ENCODE results near the gene SLC29A2.
"Not testable (repeated sequence)": the region's sequence is repeated elsewhere in the genome, so short reads cannot be mapped to it uniquely, and the experiment has no call there.

SLC29A2 gene

DNA sequence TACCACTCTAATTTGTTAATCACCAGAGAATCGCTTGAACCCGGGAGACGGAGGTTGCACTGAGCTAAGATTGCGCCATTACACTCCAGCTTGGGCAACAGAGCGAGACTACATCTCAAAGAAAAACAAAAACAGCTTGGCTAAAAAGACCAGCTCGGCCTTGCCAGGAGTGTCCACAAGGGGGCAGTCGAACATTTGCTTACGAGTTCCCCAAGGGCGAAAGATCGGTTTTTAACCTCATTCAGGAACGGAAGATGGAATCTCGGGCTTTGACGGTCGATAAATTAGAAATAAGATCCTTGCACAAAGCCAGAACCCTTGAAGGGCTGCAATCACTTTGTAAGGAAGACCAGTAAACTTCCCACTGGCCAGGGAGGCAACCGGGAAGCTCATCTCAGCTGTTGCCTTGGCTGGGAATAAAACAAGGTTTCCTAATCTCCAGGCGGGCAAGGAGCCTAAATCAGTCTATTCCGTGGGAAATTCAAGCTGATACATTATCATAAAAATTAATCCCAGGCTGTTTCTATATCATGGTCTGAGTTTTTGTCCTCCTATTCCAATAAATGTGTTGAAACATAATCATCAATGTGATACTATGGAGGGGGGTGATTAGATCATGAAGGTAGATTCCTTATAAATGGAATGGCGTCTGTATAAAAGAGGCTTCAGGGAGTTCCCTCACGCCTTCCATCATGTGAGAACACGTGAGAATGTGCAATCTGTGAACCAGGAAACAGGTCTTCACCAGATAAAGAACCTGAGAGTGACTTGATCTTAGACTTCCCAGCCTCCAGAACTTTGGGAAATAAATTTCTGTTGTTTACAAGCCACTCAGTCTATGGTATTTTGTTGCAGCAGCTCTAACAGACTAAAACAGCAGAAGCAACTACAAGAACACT, 14.9 kb upstream of the SLC29A2 start:
- DNase-seq (ENCODE audit: low read depth in 2 of 2, low spot score in 1 of 2), result peak; percentile 61 to 79

DNA sequence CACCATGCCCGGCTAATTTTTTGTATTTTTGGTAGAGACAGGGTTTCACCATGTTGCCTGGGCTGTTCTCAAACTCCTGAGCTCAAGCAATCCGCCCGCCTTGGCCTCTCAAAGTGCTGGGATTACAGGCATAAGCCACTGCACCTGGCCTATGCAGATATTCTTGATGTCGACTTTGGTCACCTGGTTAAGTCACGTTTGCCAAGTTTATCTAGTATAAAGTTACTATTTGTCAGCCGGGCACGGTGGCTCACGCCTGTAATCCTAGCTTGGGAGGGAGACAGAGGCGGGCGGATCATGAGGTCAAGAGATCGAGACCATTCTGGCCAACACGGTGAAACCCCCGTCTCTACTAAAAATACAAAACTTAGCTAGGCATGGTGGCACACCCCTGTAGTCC, 12.8 kb upstream of the SLC29A2 start:
- DNase-seq (ENCODE audit: low read depth in 2 of 2, low spot score in 1 of 2), result not testable (repeated sequence)

GRCh38 chr11:66380264-66380663, 8.7 kb upstream of the SLC29A2 start:
- not testable (repeated sequence) for DNase-seq (ENCODE audit: low read depth in 2 of 2, low spot score in 1 of 2)

DNA sequence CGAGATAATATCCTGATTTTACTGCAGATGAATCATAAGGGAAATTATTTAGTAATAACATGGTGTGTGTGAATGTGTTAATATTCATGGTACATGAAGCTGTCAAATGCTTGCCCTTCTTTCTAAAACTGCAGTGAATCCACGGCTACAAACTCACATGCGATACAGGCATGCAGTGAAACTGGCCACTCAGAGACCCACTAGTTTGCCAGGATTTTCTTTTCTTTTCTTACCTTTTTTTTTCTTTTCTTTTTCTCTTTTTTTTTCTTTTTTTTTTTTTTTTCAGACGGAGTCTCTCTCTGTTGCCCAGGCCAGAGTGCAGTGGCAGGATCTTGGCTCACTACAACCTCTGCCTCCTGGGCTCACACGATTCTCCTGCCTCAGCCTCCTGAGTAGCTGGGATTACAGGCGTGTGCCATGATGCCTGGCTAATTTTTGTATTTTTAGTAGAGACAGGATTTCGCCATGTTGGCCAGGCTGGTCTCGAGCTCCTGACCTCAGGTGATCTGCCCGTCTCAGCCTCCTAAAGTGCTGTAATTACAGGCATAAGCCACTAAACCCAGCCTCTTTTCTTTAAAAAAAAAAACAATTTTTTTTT, 2.2 kb upstream of the SLC29A2 start:
- DNase-seq (ENCODE audit: low read depth in 2 of 2, low spot score in 1 of 2), result not testable (repeated sequence)

GRCh38 chr11:66373265-66373664, 1.7 kb upstream of the SLC29A2 start:
- DNase-seq (ENCODE audit: low read depth in 2 of 2, low spot score in 1 of 2), result no peak

DNA sequence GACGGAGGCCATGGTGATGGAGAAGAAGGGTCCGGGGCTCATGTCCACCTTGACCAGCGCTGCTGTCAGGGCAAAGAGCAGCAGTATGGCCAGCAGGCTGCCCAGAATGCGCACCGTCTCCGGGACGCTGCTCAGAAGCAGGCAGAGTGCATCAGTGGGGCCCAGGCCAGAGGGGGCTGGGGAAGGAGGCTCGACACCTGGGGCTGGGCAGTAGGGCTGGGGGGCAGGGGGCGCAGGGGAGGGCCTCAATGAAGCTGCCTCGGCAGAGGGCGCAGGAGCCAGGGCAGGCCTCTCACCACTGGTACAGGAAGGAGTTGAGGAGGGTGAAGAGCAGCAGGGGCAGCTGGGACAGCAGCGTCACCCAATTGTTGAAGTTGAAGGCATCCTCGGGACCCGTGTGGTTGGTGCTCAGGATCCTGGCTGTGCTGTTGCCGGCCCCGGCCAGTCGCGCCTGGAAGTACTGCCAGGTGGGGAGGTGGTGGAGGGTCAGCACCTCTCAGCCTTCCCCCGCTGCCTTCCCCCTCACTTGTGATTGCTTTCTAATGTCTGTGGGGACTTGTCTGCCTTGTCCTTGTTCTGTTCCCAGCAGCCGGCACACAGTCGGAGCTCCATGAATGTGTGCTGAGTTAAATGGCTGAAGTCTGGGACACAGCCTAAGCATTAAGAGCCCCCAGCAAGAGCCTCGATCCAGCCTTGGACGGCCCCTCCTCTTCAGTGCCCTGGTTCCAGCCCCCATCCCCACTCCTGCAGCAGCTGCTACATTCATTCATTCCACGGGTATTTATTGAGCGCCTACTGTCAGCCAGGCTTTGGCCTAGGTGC, 2.3 kb downstream of the SLC29A2 start:
- DNase-seq (ENCODE audit: low read depth in 2 of 2, low spot score in 1 of 2), result no peak

GRCh38 chr11:66368484-66368883, 3.1 kb downstream of the SLC29A2 start:
- DNase-seq (ENCODE audit: low read depth in 2 of 2, low spot score in 1 of 2), result no peak

DNA sequence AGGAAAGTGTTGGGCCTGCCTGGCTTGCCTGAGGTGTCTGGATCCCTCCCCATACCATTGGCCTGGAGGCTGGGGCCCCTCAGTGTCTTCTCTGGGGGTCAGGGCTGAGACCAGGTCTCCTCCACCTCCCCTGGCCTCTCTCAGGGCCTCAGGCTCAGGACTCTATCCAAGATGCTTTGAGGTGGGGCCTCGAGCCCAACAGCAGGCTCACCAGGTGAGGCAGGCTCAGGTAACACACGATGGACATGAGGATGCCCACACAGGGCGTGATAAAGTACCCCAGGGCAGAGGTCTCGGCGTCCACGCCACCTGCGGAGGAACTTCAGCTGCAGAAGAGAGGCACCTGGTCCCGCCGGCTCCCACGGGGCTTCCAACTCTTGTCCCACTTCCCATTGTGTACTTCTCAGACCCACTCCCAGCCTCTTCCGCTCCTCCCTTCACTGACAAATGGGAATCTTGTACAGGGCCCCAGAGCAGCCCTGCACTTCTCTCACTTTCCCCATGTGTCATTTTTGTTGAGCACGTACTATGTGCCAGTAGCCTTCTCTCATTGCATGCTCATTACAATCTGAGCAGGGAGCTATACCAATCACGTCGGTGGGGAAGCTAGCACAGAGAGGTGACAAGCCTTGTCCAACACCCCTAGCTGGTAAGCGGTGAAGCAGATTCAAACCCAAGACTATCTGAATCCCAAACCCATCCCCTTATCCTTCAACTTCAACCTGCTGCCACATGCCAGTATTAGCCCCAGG, 3.8 kb downstream of the SLC29A2 start:
- no peak for DNase-seq (ENCODE audit: low read depth in 2 of 2, low spot score in 1 of 2)

GRCh38 chr11:66366844-66367477, 4.6 kb downstream of the SLC29A2 start:
- no peak for DNase-seq (ENCODE audit: low read depth in 2 of 2, low spot score in 1 of 2)

- no peak for DNase-seq (ENCODE audit: low read depth in 2 of 2, low spot score in 1 of 2)
Measured at GRCh38 chr11:66365711-66366619, 5.6 kb downstream of the SLC29A2 start.

DNA sequence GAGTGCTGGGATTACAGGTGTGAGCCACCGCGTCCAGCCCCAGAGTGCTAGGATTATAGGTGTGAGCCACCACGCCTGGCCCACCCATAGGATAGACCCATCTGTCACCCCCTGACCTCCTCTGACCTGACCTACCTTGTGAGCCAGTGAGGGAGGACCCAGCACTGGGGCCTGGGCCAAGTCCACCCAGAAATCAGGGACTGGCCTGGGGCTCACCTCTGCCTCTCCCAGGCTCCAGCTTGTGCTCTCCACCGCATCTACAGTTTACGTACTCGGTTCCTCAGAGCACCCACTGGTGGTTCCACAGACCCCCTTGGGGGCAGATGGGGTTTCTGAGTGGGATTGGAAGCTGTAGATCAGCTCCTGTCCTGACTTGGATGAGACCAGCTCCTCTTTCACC, 6.4 kb downstream of the SLC29A2 start:
- no peak for DNase-seq (ENCODE audit: low read depth in 2 of 2, low spot score in 1 of 2)

- DNase-seq (ENCODE audit: low read depth in 2 of 2, low spot score in 1 of 2), result peak; percentile 19 to 54
Measured at GRCh38 chr11:66363805-66364535, 7.6 kb downstream of the SLC29A2 start.

GRCh38 chr11:66363187-66363601, 8.4 kb downstream of the SLC29A2 start:
- no peak for DNase-seq (ENCODE audit: low read depth in 2 of 2, low spot score in 1 of 2)

DNA sequence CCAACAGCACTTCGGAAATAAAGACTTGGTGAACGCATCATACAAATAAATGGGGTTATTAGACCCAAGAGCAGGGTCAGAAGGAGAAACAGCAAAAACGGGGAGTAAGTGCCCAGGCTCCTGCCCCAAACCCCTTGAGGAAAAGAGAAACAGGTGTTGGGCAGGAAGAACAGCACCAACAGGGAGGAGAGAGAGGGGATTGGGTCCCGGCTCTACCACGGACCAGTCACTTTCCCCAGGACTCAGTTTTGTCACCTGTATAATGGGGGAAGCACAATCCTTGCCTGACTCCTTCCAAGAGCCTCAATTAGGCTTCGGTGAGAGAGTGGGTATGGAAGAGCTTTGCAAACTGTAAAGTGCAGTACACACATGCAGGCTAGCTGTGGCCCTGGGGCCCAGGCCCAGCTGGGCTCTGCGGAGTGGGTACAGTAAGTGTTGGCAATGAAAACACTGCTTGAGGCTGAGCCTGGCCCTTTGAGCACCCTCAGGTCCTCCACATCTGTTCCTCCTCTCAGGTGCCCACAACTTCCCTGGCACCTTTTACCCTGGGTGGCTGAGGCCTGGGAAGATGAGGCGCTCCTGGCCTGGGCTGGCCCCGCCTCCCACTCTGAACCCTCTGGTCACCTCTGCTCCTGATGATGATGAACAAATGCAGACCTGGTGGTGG, 8.9 kb downstream of the SLC29A2 start:
- no peak for DNase-seq (ENCODE audit: low read depth in 2 of 2, low spot score in 1 of 2)

DNA sequence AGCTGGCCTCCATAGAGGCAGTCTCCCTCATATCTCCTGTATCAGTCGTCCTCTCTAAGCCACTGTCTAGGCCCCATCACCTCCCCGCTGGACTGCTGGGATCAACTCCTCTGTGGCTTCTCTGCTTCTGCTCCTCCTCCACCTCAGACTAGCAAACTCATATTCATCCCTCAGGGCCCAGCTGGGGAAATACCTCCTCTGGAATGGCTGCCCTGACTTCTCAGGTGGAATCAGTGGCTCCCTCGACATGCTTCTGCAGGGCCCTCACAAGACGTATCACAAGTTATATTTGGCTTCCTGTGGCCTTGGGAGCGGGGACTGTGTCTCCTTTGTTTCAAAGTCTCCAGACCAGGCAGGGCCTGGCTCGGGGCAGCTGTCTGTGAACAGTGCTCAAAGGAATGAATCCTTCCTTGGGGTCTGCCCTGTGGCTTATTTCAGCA, 10.0 kb downstream of the SLC29A2 start:
- DNase-seq (ENCODE audit: low read depth in 2 of 2, low spot score in 1 of 2), result no peak

DNA sequence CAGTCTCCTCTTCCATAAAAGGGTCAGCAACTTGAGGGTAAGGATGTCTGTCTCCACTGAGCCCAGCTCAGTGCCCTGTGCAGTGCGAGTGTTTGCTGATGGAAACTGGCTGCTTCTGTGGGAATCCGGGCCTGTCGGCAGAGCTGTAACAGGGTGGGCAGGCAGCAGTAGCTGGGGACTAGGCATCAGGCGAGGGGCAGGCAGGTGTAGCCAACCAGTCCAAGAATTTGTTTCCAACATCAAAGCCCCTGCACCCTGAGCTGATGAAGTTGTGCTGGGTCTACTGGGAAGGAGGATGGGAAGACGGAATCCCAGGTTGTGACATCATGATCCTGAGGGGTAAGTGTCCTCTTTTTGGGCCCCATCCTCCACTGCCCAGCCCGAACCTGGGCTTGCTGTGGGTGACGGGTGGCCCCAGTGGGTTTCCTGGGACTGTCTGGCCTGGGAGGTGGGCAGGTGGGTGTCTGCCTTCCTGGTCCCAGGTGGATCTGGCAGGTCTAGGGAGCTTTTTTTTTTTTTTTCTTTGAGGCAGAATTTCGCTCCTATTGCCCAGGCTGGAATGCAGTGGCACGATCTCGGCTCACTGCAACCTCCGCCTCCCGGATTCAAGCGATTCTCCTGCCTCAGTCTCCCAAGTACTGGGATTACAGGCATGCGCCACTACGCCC, 11.0 kb downstream of the SLC29A2 start:
- DNase-seq (ENCODE audit: low read depth in 2 of 2, low spot score in 1 of 2), result no peak

- no peak for DNase-seq (ENCODE audit: low read depth in 2 of 2, low spot score in 1 of 2)
Measured at GRCh38 chr11:66359662-66360087, 11.9 kb downstream of the SLC29A2 start.
